ENCODE results near the gene CCDC33.
A peak's percentile ranks its signal among the peaks of the same experiment; 100 is the strongest.

CCDC33 gene

DNA sequence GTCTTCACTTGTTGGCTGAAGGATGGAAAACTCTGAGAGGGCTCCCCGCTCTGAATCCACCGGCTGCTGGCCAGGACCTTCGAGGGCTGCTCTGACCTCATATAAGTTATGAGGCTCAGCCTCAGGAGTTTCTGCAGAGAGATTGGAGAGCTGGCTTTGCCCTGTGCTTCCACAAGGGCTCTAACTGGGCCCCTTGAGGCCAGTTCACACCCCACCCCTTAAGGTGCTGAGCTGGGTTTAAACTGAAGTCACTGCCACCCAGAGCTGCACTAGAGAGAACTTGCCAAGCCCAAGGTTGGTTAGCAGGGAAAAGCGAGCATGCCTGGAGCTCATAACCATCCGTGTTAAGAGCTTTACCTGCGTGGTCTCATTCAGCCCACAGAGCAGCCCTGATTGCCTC is 2.8 kb upstream of the CCDC33 start:
- no peak for DNase-seq

DNA sequence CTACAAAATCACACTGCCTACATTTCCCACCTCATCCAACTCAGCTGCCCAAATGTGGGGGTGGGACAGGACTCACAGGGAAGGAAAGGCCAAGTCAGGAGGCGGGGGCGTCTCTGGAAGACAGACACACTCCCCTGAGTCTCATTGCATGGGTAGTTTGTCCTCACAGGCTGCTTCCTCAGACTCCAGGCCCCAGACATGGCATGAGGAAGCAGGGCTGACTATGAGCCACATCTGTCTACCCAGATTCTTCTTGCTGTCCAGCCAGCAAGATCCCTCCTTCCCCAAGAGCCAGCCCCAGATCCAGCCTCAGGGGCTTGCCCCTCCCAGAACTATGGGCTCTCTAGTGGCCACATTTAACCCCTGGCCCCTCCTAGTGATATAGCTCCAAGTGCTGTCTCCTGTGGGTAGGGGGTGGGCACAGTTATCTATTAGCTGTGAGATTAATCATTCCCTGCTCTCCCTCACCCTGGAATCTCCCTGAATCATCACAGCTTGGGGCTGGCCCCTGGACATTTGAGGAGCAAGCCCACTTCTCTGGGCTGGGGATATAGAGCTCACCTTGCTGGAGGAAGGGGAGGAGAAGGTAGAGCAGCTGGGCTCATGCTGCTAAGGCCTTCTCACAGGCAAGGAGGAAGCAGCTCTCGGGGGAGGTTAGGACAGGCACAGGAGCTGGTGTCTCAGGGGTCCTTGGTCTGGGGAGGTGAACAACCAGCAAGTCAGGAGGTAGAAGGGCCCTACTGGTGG is 2.1 kb upstream of the CCDC33 start:
- no peak for DNase-seq

DNA sequence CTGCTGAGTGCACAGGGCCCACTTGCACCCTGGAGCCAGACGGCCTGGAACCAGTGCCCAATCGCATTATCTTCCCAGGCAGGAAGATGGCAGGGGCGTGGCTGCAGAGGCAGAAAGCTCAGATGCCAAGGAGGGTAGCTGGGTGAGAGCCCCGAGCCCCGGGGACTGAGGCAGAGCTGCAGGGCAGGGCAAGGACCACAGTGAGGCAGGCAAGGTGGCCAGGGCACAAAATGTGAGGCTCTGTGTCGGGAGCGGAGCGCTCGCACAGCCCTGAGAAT is 1.6 kb upstream of the CCDC33 start:
- DNase-seq, result no peak

DNA sequence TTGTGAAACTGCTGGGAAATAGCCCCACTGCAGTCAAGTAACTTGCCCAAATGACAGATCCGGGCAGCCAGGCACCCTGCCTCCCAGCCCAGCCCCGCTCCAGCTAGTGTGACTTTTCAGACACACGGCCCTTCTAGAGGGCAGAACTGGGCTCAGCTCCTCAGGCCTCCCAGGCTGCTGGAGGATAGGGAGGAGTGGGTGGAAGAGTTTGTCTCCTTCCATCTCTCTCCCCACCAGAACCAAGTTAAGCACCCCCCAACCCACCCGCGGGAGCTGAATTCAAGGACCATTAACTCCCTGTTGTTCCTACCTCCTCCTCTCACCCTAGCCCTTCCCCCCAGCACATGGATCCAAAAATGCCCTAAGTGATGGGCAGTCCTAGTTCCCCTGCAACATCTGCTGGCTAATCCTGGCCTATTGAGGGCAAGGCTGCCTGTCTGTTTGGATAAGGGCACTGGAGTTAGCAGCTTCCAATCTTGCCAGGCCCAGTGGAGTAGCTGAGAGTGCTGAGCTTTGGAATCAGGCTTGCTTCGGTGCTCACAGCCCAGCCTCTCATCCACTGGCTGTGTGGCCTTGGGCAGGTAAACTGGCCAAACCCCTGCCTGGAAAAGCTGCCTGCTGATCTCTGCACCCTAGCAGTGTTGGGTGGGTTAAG is 3.1 kb downstream of the CCDC33 start:
- DNase-seq, result no peak

DNA sequence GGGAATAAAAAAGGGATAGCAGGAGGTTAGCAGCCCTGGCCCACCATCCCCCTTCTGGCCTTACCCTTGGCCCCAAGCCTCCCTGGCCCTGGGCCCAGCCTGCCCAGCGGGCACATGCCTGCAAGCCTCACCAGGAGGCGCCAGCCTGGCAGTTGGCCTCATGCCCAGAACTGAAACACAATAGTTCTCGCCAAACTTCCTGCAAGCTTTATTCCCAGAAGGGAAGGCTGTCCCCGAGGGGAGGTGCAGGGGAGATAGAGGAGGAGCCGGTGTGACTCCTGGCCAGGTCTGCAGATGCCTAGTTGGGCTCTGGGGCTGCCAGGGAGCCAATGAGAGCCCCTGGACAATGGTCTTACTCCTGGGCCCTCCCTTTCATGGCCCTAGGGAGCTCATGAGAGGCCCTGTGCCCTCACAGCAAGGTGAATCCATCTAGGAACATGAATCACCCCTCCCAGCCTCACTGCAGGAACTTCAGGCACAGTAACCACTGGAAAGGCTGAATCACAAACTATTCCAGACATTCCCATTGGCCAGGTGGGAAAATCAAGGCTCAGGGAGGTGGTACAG is 4.0 kb downstream of the CCDC33 start:
- no peak for DNase-seq

DNA sequence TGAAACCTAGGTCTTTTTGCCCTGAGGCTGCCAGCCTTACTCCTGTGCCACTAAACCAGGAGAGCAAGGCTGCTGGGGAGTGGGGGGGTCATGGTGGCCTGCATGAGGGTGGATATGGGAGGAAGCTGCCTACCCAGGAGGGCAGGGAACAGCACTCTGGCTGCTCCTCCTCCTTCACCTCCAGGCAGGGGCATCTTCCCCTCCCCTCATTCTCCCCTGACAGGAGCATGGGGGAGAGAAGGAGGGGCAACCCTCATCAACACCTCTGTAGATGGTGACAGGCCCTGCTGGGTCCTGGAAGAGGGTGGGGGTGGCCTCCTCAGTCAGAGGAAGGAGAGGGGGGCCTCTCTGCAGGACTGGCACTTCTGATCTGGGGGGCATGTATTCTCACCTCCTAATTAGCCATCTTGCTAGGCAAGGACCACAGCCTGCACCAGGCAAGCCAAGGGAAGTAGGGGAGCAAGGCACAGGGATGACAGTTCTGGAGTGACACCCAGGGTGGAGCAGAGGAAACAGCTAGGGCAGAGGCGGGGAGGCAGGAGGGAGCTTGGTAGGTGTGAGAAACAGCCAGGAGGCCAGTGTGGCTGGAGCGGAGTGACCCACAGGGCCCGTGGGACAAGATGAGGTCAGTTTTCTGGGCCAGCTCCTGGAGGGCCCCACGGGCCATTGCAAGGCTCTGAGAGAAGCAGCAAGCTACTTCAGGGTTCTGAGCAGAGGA is 4.9 kb downstream of the CCDC33 start:
- DNase-seq, result no peak

DNA sequence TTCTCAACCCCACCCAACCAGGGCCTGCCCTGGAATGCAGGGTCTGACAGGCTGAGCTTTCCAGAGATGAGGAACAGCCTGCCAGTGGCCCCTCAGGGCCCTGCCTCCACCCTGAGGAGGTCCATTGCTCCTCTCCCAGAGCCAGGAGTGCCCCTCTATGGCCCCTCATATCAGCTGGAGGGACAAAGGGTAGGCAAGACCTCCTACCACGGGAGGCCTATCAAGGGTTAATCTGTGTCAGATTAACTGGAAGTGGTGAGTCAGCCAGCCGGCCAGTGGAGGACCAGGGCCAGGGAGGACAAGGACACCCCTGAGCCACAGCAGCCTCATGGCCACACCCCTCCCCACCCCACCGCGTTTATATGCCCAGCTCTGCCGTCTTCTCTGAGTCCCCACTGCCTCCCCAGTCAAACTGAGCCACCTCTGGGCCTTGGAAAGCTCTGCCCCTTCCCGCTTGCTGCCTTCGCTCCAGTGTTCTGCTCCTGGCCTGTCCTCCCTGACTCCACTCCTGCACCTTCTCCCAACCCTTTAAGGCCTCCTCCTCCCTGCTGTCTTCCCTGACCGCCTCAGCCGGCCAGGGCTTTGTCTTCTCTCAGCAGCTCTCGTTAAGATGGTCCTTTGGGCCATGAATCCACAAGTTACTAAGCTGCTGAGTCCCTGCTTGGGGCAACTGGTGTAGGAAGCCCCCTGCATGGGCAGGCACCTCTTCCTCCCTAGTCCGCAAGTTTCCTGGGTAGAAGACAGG is 6.5 kb downstream of the CCDC33 start:
- DNase-seq, result no peak

DNA sequence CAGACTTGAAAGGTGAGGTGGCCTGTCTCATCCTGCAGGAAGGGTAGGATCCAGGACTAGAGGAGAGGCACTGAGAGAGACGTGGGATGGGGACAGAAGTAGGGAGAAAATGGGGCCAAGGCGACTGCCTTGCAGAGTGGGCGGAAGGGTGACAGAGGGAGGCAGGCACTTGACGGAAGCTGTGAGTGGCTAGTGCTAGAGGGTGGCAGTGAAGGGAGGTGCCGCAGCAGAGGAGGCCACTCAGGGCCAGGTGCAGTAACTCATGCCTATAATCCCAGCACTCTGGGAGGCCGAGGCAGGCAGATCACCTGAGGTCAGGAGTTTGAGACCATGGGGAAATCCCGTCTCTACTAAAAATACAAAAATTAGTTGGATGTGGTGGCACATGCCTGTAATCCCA is 7.3 kb downstream of the CCDC33 start:
- no peak for DNase-seq

DNA sequence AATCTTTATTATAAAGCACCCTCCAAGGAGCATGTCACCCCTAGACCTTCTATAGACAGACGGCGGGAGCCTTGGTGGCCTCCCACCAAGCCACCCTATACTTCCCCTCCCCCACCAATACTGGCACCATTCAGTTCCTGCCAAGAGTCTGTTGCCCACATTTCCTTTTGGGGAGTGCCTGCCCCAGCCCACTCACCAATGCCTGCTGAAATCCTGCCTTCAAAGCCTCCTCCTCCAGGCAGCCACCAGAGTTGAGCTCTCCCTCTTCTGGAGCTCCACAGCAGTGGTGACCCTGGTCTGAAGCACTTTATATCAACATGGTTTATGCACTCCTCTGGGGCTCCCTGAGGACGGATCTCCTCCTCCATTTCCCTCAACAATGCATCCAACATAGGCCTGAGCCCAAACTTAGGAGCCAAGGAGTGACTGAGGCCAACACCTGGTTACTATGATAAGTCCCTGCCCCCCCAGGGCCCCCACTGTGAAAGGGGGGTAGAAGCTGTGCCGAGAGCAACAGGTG is 8.8 kb downstream of the CCDC33 start:
- no peak for DNase-seq

DNA sequence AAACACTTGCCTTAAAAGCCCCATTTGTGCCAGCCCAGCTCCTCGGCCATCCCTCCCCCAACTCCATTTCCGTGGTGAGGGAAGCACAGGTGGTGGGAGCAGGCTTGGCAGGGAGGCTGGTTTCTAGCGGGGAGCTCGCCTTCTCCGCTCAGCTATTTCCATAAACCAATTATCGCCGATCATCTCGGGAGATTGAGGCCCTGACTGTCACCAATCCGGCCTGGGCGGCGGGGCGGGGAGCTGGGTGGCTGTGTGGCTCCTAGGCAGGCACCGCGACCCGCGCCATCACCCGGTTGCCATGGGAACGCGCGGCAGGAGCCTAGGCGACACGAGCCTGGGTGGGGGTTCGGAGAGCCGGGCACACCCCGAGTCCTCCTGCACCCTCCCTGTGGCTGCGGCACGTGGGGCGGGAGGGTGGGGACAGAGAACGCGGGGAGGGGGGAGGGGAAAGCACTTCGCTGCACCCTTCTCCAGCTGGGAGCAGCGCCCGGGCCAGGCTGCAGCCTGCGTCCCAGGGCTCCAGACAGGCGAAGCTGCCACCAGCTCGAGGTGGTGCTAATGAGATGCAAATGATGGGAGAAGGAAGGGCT is 9.3 kb downstream of the CCDC33 start:
- peak; percentile 64 for DNase-seq

DNA sequence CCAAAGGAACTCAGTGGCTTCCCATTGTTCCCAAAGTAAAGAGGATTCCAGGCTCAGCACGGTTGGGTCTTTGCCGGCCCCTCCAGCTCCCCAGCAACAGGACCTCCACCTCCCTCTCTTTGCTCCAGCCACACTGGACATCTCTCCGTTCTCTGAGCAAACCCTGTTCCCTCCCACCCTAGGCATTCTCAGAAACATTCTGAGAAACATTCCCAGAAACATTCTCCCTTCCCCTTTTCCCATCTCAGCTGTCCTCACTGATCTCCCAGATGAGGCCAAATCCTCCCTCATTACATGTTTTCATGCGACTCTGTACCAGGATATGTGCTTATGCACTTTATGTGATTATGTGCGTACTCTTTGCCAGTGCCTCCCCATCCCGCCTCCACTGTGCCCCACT is 14.1 kb downstream of the CCDC33 start:
- DNase-seq, result no peak

DNA sequence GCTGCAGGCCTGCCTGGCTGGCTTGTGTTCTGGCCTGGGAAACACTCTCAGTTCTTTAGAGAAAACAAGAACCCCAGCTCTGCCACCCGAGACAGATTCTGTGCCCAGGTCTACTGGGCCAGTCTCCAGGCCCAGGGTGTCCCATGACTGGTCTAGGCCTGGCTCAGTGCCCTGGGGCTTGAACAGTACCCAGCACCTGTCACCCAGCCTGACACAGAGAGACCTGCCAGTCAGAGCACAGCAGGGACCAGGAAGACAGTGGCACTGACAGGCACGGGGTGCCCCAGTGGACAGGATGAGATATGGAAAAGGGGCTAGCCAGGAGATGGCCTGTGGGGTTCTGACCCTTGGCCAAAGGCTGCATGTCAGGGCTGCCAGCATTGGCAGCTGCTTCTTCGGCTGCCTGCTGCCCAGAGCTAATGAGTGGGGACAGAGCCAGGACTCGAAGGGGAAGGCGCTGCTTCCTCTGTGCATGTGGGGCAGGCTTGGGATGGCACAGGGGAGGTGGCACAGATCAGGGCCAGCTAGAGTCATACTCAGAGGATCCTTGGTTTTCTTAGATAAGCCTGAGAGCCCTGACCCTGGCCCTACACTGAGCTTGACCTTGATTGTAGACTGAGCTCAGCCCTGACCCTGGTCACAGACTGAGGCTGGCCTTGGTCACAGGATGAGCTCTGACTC is 15.1 kb downstream of the CCDC33 start:
- no peak for DNase-seq

DNA sequence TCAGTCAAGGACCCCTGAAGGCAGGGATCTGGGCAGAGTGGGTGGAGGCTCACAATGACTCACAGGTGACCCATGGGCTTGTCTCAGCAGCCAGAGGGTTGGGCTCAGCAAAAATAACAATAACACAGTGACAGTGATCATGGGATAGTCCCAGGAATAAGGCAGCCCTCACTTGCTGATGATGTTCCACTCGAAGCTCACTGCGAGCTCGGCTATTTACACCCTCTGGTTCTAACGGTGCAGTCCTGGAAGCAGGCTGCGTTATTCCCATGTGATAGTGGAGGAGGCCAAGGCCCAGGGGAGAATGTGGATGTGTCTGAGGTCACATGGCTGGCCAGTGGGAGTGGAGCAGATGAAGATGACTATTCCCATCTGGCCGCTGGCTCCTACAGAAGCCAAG is 16.2 kb downstream of the CCDC33 start:
- DNase-seq, result no peak

DNA sequence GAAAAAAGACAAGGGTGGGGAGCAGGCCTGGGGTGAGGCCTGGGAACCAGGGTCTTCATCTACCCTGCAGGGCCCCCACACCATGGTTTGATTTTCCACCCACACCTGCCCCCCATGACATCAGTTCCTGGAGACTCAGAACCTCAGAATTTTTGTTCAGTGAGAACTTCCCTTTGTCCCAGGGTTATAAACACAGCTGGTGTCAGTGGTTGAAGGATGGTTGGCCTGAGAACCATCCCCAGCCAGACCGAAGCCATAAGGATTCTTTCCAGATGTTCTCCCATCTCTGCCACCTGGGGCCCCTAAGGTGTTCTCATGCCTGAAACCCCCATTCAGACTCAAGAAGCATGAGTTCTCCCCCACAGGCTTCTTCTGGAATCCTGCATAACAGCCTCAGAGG is 16.6 kb downstream of the CCDC33 start:
- no peak for DNase-seq

DNA sequence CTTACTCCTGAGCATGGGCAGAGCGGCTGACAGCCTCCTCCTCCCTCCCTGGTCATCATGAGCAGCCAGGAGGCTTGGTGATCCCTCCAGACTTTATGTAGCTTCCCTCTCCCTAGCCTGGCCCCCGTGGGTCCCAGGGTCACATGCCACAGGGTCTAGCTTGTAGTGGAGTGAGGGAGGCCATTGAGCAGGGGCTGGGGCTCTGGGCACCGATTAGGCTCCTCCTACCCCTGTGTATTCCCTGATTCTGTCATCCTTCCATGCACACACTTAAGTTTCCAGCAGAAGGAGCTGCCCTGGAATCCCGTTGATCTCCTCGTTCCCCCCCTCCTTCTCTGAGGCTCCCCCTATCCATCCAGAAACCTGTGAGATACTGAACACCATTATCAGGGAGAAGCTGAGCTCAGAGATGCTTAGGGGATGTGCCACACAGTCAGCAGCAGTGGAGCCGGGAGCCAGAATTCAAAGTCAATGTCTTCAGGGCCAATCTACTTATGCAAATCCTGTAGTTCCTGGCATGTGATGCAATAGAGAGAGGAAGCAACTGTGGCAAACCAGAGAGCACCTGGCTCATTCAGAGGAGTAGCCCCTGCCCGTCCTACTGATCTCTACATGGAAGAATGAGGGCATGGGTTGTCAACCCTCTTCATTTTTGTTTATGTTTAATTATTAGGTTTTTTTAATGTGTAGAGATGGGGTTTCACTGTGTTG is 17.2 kb downstream of the CCDC33 start:
- no peak for DNase-seq

DNA sequence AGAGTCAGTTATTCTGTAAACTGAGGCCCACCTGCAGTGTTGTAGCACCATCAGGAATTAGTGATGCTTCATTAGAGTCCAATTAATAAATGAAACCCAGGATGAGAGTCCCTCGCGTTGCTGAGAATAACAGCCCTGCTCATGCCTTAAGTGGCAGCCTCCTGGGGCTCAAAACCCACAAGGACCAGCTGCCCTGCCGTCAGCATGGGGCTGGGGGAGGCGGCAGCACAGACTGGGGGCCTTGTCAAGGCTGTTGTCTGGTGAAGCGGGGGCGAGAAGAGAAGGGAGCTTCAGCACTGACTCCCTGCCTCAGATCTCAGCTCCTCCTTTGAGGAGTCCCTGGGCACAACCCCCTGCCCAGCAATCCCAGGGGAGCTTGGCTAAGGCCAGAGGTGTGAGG is 21.0 kb downstream of the CCDC33 start:
- DNase-seq, result no peak

DNA sequence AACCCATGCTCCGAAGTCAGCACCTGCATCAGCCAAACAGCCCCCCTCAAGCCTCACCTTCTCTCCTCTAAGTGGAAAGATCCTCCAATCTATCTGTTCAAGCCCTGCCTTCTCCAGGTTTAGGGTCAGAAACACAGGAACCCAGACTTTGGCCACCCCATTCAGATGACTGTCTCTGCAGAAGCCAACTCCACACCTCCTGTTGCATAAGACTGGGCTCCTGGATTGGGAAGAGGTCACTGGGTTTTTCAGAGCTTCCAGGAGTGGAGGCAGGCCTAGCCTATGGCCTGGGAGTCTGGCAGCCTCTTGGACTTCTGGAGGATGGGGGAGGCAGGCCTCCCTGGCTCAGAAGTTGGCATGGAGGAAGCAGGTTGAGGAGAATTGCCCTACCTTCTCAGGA is 21.5 kb downstream of the CCDC33 start:
- no peak for DNase-seq

DNA sequence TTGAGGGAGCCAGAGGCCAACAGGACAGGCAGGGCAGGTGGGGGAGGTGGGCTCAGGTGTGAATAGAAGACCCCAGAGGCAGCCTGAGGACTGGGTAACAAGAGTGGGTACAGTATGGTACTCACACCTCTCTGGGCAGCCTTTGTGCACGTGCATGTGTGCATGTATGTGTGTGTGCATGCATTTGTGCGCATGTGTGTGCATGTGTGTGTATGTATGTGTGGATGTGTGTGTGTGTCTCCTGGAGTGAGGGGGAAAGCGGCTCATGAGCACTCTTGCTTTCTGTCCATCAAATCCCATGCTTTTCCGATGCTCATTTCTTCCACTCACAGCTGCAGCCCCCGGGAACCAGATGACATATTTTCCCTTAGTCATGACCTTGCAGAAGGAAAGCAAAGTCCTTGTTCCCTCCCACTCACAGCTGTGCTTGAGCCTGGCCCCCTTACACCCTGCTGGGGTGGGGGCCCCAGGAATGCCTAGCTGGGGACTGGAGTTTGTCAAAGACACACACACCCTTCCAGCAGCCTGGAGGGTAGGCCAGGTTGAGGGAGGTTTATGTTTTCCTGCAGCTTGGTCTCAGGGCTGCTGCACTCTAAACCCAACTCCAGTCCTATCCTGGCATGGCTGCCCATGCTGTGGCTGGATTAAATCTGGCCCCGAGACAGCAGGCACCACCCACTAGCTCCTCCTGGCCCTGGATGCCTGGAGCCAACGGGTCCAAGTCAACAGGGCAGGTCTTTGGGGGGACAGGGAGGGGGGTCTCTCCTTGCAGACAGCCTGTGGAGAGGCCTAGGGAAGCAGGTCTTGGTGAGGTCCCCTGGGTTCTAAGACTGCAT is 22.5 kb downstream of the CCDC33 start:
- DNase-seq, result no peak

DNA sequence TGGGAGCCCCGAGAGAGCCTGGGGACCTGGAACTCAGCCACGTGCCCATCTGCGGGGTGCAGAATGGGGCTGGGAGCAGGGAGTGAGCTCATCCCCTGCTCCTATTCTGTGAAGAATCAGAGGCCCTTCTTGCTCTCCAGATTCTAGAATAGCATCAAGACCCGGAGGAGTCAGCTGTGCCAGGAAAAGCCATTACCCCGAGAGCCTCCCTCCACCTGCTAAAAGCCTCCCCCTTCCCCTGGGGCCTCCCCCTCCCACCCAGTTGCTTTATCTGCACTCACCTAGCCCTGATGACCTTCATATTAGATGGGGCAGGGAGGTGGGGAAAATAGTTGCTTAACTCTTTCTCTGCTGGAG is 23.1 kb downstream of the CCDC33 start:
- DNase-seq, result no peak

DNA sequence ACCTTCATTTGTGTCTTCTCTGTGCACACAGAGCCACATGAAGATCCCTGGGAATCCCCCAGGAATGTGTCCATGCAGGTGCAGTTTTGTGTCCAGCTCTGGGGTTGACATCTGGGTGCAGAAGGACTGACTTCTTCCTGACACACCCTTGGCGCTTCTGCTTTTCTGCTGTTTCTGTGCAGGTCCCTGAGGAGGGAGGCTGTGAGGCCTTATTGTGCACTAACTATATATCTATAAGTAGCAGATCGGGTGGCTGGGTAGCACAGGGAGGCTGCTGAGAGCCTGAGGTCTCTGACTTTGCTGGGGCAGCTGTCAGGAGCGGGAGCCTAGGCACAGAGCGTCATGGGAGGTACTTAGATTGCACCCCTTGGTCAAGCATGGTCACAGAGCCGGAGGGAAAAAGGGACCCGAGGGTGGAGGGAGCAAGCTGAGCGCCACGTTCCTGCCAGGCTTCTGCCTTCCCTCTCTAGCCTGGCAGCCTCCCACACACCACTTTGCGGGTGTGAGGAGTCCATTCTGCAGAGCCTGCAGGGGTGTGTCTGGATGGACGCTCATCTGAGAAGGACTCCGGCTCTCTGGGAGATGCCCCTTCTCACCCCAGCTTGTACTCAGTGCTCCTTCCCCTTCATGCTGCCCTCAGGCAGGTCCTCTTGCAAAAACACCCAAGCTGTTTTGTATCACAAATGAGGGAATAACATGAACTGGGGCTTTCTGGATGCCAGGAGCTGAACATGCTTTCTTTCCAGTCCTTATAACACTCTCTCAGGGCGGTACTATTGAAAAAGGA is 23.9 kb downstream of the CCDC33 start:
- DNase-seq, result no peak
